ENCODE measurements around the gene ITLN1.
"Not testable (repeated sequence)": the region's sequence is repeated elsewhere in the genome, so short reads cannot be mapped to it uniquely, and the experiment has no call there.

ITLN1 gene

GRCh38 chr1:160883581-160884513, 1.1 kb downstream of the ITLN1 start:
- no peak for DNase-seq (ENCODE audit: low read depth)

DNA sequence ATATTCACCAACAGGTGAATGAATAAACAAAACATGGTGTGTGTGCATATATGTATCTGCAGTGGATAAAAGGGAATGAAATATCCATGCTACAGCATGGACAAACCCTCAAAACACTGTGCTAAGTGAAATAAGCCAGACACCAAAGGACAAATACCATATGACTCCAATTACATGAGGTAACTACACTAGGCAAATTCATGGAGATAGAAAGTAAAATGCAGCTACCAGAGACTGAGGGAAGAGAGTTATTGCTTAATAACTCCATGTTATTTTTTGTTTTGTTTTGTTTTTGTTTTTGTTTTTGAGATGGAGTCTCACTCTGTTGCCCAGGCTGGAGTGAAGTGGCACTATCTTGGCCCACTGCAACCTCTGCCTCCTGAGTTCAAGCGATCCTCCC, 2.4 kb downstream of the ITLN1 start:
- DNase-seq (ENCODE audit: low read depth), result no peak

- not testable (repeated sequence) for DNase-seq (ENCODE audit: low read depth)
Measured at GRCh38 chr1:160881264-160881663, 3.7 kb downstream of the ITLN1 start.

DNA sequence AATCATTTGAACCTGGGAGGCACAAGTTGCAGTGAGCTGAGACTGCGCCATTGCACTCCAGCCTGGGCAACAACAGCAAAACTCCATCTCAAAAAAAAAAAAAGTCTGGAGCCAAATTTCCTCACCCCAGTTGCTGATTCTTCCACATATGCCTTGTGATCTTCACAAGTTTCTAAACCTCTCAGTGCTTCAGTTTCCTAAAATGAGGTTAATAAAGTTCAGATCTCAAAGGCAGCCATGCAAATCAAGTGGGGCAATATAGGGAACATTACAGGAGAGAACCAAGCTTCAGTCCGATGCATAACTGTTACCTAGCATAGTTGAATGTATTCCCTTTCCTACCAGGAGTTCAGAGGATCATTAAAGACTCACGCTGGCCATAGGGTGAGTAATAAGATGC, 4.8 kb downstream of the ITLN1 start:
- no peak for DNase-seq (ENCODE audit: low read depth)

GRCh38 chr1:160879056-160879455, 5.9 kb downstream of the ITLN1 start:
- DNase-seq (ENCODE audit: low read depth), result no peak

GRCh38 chr1:160877221-160877620, 7.8 kb downstream of the ITLN1 start:
- DNase-seq (ENCODE audit: low read depth), result no peak

- no peak for DNase-seq (ENCODE audit: low read depth)
Measured at GRCh38 chr1:160876311-160876710, 8.7 kb downstream of the ITLN1 start.

DNA sequence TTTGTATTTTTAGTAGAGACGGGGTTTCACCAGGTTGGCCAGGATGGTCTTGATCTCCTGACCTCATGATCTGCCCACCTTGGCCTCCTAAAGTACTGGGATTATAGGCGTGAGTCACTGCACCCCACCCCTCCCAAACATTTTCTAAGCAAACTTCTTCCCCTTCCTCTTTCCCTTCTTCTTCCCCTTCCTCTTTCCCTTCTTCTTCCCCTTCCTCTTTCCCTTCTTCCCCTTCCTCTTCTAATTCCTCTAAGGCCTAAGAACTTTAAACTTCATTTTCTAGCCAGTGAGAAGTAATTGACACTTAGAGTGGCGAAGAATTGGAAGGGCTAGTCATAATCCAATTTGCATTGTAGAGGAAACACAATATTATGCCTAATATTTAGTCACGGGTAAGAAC, 9.4 kb downstream of the ITLN1 start:
- DNase-seq (ENCODE audit: low read depth), result not testable (repeated sequence)

DNA sequence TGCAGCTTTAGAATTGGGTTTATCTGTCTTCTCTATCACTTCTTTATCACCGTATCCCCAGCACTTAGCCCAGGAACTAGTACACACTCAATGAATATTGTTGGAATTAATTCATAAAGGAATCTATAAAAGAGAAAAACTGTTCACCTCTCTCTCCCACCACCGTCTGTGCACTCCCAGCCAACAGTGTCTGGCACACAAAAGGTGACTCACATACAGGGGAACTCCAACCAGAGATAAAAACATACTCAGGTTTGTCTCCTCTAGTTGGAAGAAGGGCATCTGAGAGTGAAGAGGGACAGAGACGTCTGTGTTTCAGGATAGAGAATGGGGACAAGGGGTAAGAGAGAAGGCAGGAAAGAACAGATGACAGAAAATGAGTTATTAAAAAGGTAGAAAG, 10.0 kb downstream of the ITLN1 start:
- no peak for DNase-seq (ENCODE audit: low read depth)

DNA sequence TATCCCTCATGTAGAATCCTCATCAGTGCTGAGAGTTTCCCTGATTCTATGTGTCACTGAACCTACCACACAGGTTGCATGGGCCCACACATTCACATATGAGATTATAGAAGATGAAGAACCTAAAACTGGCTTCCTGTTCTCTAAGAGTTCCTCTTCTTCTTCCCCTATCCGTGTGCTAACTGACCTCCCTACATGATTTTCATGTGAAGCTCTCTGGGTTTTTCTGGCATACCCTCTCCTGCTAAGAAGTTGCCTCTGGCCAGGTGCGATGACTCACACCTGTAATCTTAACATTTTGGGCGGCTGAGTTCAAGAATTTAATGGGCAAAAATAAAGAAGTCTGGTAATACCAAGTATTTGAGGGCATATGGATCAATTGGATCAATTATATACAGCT, 16.8 kb downstream of the ITLN1 start:
- DNase-seq (ENCODE audit: low read depth), result no peak

- not testable (repeated sequence) for DNase-seq (ENCODE audit: low read depth)
Measured at GRCh38 chr1:160867651-160868050, 17.3 kb downstream of the ITLN1 start.

GRCh38 chr1:160866695-160867260, 18.2 kb downstream of the ITLN1 start:
- DNase-seq (ENCODE audit: low read depth), result no peak

GRCh38 chr1:160866001-160866694, 18.8 kb downstream of the ITLN1 start:
- no peak for DNase-seq (ENCODE audit: low read depth)

- DNase-seq (ENCODE audit: low read depth), result no peak
Measured at GRCh38 chr1:160865337-160865736, 19.6 kb downstream of the ITLN1 start.

DNA sequence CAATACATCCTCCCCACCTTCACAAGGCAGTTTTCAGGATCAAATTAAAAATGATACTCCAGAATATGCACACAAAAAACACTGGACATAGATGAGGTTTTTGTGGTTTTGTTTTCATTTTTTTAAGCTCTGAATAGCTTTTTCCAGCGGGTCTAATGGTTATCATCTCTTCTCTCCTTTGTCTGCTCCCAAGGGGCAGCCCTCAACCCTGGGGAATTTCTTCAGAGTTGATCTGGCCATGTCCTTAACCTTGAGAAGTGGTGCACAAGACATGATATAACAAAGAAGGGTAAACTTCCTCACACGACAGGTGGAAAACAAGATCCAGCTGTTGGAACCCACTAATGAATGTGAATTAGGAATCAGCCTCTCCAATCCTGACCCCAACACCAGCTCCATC, 20.8 kb downstream of the ITLN1 start:
- no peak for DNase-seq (ENCODE audit: low read depth)

GRCh38 chr1:160863774-160864131, 21.2 kb downstream of the ITLN1 start:
- no peak for DNase-seq (ENCODE audit: low read depth)

GRCh38 chr1:160863061-160863773, 21.8 kb downstream of the ITLN1 start:
- no peak for DNase-seq (ENCODE audit: low read depth)

DNA sequence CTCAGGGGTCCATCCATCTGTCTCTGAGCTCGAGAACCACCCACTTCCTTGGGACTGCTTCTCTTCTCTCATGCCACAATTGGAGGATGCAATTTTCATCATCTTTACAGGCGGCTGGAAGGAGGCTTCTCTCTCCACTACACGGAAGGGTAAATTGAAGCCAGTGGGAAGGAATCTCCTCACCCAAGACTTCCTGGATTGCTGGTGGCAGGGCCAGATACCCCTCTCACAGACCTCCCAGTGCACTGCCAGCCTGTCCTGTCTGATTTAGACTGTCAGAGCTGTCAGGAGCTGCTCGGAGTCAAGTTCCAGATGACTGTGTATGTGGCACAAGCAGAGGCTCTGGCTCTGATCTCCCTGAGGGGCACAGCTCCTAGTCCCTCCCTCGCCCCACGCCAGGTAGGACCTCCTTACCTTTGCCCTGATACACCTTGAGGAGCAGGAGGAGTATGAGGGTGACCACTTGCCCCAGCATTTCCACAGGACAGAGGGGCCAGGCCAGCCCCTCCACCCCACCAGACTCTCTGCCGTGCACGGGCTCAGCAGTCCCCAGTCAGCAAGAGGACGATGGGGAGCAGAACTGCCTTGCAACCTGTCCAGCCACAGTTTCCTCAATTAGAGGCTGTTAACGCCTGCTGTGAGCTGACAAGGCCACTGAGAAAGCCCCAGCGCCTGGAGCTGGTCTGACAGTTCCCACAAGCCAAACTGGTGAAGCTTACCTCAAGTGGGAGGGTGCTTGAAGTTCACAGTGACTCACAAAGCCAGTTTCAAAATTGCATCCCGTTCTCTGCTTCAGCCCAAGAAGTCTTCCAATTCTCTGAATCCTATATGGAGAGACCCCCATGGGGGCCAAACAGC, 22.5 kb downstream of the ITLN1 start, which contains the start of gene CD244:
CD244 (minus strand) TSS at position 685 of the 858 bp plus-strand sequence; CDS start at position 475, 210 bp downstream.
- DNase-seq (ENCODE audit: low read depth), result no peak

DNA sequence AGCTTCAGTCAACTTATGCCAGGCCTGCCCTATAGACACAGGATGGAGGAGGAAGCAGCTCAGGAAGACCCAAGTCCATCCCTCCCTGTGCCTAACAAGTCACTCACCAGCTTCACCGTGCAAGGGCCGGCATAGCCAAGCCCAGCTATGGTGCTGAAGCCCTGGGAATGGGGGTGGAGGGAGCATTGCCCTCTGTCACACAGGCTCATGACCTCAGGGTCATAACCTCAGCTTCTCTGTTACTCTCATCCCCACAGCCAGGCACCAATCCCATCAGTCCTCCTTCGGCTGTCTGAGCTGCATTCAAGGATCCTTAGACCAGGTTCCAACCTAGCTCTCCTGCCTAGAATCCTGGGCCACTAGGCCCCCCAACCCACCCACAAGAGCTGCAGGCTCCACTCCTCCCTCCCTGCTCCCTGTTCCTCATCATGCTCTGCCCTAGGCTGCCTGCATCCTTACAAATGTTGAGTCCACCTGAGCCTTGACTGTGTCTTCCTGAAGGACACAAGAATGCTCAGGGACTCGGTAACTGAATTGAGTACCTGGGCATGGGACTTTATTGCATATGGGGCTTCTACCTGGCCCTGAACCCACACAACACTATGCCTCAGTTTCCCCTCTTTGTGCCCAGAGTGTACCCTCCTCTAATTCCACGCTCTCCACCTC, 24.0 kb downstream of the ITLN1 start:
- DNase-seq (ENCODE audit: low read depth), result no peak

DNA sequence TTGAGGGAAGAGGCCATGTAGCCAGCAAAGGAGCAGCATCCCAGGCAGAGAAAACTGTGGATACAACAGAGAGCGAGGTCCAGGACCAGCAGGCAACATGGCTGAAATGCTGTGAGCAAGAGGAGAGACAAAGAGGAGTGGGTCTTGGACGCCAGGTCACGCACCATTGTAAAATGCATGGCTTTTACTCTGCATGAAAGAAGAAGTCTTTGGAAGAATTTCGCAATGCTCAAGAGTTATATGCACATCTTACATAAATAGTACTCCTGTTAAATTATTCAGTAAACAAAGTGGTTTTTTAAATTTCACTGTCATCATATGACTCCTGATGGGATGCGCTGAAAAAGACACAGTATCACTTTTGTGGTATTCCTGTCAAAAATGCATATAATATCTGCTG, 25.8 kb downstream of the ITLN1 start:
- no peak for DNase-seq (ENCODE audit: low read depth)

- no peak for DNase-seq (ENCODE audit: low read depth)
Measured at GRCh38 chr1:160858507-160858906, 26.5 kb downstream of the ITLN1 start.
